Measurements from ENCODE around the gene DGKQ. TPM values are rescaled to one million over a fixed set of nuclear protein-coding genes. Genes with fewer than 3 reads are reported as not detected.

DGKQ gene
- total RNA-seq, 1 experiment from 2014 or later: 12.2 TPM

GRCh38 chr4:951594-952468 is 21.5 kb downstream of the DGKQ start:
- Histone ChIP-seq H3K36me3 (ENCODE audit: control insufficient read depth, insufficient read depth, low read length) (no peaks in the 10 kb centered on the region), H3K4me3 (ENCODE audit: low read depth in 2 of 2, low read length in 2 of 2) (no peak overlapping the region), H3K27ac (ENCODE audit: low read length) (no peak overlapping the region), H3K4me1 (ENCODE audit: control insufficient read depth, insufficient read depth, low read length) (no peaks in the 10 kb centered on the region), H3K9me3 (ENCODE audit: control insufficient read depth, insufficient read depth, low read depth, low read length) (no peaks in the 10 kb centered on the region), H3K27me3 (ENCODE audit: control insufficient read depth, insufficient read depth, low read length) (no peaks in the 10 kb centered on the region)
- CTCF ChIA-PET: no interaction called here
- in situ Hi-C loops (cut with HindIII; ENCODE audit: low pct_unique_long_range_greater_than_20kb, low sequenced_read_pairs): no loop called here
- POLR2A ChIA-PET: no interaction called here
- ATAC-seq (no peak), DNase-seq (ENCODE audit: low read depth, low spot score) (no peak)
- no peak for TF ChIP-seq TCF7L2 (IDR thresholded peaks at IDR 0.05; ENCODE audit: low read depth, low read length)
- TF ChIP-seq, protein P1, sequence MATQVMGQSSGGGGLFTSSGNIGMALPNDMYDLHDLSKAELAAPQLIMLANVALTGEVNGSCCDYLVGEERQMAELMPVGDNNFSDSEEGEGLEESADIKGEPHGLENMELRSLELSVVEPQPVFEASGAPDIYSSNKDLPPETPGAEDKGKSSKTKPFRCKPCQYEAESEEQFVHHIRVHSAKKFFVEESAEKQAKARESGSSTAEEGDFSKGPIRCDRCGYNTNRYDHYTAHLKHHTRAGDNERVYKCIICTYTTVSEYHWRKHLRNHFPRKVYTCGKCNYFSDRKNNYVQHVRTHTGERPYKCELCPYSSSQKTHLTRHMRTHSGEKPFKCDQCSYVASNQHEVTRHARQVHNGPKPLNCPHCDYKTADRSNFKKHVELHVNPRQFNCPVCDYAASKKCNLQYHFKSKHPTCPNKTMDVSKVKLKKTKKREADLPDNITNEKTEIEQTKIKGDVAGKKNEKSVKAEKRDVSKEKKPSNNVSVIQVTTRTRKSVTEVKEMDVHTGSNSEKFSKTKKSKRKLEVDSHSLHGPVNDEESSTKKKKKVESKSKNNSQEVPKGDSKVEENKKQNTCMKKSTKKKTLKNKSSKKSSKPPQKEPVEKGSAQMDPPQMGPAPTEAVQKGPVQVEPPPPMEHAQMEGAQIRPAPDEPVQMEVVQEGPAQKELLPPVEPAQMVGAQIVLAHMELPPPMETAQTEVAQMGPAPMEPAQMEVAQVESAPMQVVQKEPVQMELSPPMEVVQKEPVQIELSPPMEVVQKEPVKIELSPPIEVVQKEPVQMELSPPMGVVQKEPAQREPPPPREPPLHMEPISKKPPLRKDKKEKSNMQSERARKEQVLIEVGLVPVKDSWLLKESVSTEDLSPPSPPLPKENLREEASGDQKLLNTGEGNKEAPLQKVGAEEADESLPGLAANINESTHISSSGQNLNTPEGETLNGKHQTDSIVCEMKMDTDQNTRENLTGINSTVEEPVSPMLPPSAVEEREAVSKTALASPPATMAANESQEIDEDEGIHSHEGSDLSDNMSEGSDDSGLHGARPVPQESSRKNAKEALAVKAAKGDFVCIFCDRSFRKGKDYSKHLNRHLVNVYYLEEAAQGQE (IDR thresholded peaks at IDR 0.05; ENCODE audit: insufficient read depth in 1 of 2, low read depth in 2 of 2, low read length in 1 of 2): no peak
- no peak for TF ChIP-seq POLR2AphosphoS5 (IDR thresholded peaks at IDR 0.05; ENCODE audit: low read depth, low read length)
- TF ChIP-seq CTCF (IDR thresholded peaks at IDR 0.05): no peak
- TF ChIP-seq SIN3A (IDR thresholded peaks at IDR 0.05; ENCODE audit: borderline replicate concordance, insufficient read depth, low read depth, low read length): no peak
- no TSS peak for BruUV-seq (replicated peaks)
- intact Hi-C loops (cut with micrococcal nuclease; ENCODE audit: unreplicated experiment): no loop called here

GRCh38 chr4:951186-951585 is 22.2 kb downstream of the DGKQ start:
- ATAC-seq (no peak), DNase-seq (ENCODE audit: low read depth, low spot score) (no peak)
- POLR2A ChIA-PET: interaction anchor here (0.6 kb wide), 1 partner anchor 15 kb away, joined by 4 read pairs; no protein-coding TSS in a partner anchor
- Histone ChIP-seq H3K4me1 (ENCODE audit: control insufficient read depth, insufficient read depth, low read length) (no peaks in the 10 kb centered on the region), H3K27me3 (ENCODE audit: control insufficient read depth, insufficient read depth, low read length) (no peaks in the 10 kb centered on the region), H3K9me3 (ENCODE audit: control insufficient read depth, insufficient read depth, low read depth, low read length) (no peaks in the 10 kb centered on the region), H3K27ac (ENCODE audit: low read length) (no peak overlapping the region), H3K36me3 (ENCODE audit: control insufficient read depth, insufficient read depth, low read length) (no peaks in the 10 kb centered on the region), H3K4me3 (ENCODE audit: low read depth in 2 of 2, low read length in 2 of 2) (no peak overlapping the region)
- intact Hi-C loops (cut with micrococcal nuclease; ENCODE audit: unreplicated experiment) (no loop called here), in situ Hi-C loops (cut with HindIII; ENCODE audit: low pct_unique_long_range_greater_than_20kb, low sequenced_read_pairs) (no loop called here)
- BruUV-seq (replicated peaks): no TSS peak
- no peak for TF ChIP-seq SIN3A (IDR thresholded peaks at IDR 0.05; ENCODE audit: borderline replicate concordance, insufficient read depth, low read depth, low read length)
- no peak for TF ChIP-seq POLR2AphosphoS5 (IDR thresholded peaks at IDR 0.05; ENCODE audit: low read depth, low read length)
- no peak for TF ChIP-seq TCF7L2 (IDR thresholded peaks at IDR 0.05; ENCODE audit: low read depth, low read length)
- TF ChIP-seq CTCF (IDR thresholded peaks at IDR 0.05): no peak
- TF ChIP-seq, protein P1 (IDR thresholded peaks at IDR 0.05; ENCODE audit: insufficient read depth in 1 of 2, low read depth in 2 of 2, low read length in 1 of 2): no peak
- CTCF ChIA-PET: no interaction called here
